ENCODE measurements around the gene CCDC126.
A peak's percentile ranks its signal among the peaks of the same experiment; 100 is the strongest.

CCDC126 gene

GRCh38 chr7:23645822-23646221, 48.6 kb downstream of the CCDC126 start:
- Mint-ChIP-seq H3K9me3 (peaks cover 7% of the 10 kb centered on the region), H3K4me1 (no peaks in the 10 kb centered on the region), H3K27ac (no peak overlapping the region), H3K4me3 (no peak overlapping the region), H3K36me3 (ENCODE audit: low read depth) (peaks cover 7% of the 10 kb centered on the region), H3K27me3 (ENCODE audit: low read depth, poor library complexity) (no peaks in the 10 kb centered on the region)
- DNase-seq, result no peak
- no peak for TF ChIP-seq CTCF (IDR thresholded peaks at IDR 0.05)

DNA sequence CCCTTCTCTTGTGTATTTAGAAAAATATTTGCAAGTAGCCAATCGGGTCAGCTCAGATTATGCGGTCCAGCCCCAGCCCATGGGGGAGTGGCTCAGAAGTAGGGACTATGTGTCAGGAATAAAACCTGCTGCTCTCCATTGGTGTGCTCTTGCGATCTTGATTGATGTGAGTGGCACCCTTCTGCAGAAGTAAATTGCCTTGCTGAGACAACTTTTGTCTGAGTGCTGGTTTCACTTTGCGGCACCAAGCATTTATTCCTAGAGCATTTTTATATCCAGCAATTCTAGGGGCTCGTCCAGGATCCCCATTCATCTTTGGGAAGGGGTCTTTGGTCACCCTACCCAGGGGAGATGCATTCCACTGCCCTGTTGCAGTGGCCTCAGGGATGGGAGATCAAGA, 56.8 kb downstream of the CCDC126 start:
- Mint-ChIP-seq H3K27me3 (ENCODE audit: low read depth, poor library complexity) (no peaks in the 10 kb centered on the region), H3K36me3 (ENCODE audit: low read depth) (peaks cover 6% of the 10 kb centered on the region), H3K4me1 (no peaks in the 10 kb centered on the region), H3K27ac (no peak overlapping the region), H3K9me3 (peaks cover 52% of the 10 kb centered on the region), H3K4me3 (no peak overlapping the region)
- no peak for DNase-seq
- no peak for TF ChIP-seq CTCF (IDR thresholded peaks at IDR 0.05)

- TF ChIP-seq CTCF (IDR thresholded peaks at IDR 0.05), result peak; percentile 18
- Mint-ChIP-seq H3K27me3 (ENCODE audit: low read depth, poor library complexity) (no peaks in the 10 kb centered on the region), H3K4me3 (no peak overlapping the region), H3K36me3 (ENCODE audit: low read depth) (peaks cover 6% of the 10 kb centered on the region), H3K27ac (no peak overlapping the region), H3K4me1 (no peaks in the 10 kb centered on the region), H3K9me3 (peaks cover 55% of the 10 kb centered on the region)
- peak; percentile 14 for DNase-seq
Observed at GRCh38 chr7:23654508-23654907, 57.3 kb downstream of the CCDC126 start.

GRCh38 chr7:23655433-23655832, 58.3 kb downstream of the CCDC126 start:
- no peak for TF ChIP-seq CTCF (IDR thresholded peaks at IDR 0.05)
- H3K9me3 Mint-ChIP-seq, result peaks cover 58% of the 10 kb centered on the region

GRCh38 chr7:23658831-23659427, 61.7 kb downstream of the CCDC126 start:
- peaks cover 2% of the 10 kb centered on the region for H3K36me3 Mint-ChIP-seq (ENCODE audit: low read depth)
- H3K4me1 Mint-ChIP-seq, result no peaks in the 10 kb centered on the region
- H3K27ac Mint-ChIP-seq, result no peak overlapping the region
- no peak for DNase-seq
- H3K9me3 Mint-ChIP-seq, result peaks cover 43% of the 10 kb centered on the region
- TF ChIP-seq CTCF (IDR thresholded peaks at IDR 0.05), result no peak
- no peak overlapping the region for H3K4me3 Mint-ChIP-seq
- H3K27me3 Mint-ChIP-seq (ENCODE audit: low read depth, poor library complexity), result peaks cover 6% of the 10 kb centered on the region

More at GRCh38 chr7:23655433-23655832, 58.3 kb downstream of the CCDC126 start:
- Mint-ChIP-seq H3K4me1 (no peaks in the 10 kb centered on the region), H3K4me3 (no peak overlapping the region), H3K27ac (no peak overlapping the region), H3K27me3 (ENCODE audit: low read depth, poor library complexity) (no peaks in the 10 kb centered on the region), H3K36me3 (ENCODE audit: low read depth) (peaks cover 6% of the 10 kb centered on the region)
- no peak for DNase-seq

DNA sequence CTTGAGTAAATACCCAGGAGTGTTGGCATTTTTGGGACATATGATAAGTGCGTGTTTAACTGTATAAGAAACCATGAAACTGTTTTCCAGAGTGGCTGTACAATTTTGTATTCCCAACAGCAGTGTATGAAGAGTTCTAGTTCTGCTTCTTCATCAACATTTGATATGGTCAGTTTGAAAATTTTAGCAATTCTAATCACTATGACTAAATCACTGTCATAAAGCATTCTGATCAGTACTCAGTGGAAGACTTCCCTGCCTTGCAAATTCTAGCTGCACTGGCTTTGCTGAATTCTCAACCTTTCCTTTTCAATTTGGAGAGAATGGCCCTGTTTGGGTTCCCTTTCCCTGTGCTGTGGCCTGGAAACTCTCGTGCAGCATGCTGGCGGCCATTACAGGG, 64.2 kb downstream of the CCDC126 start:
- no peak overlapping the region for H3K4me3 Mint-ChIP-seq
- TF ChIP-seq CTCF (IDR thresholded peaks at IDR 0.05), result no peak
- DNase-seq, result no peak
- peak overlapping the region; percentile 64 for H3K27ac Mint-ChIP-seq
- peaks cover 6% of the 10 kb centered on the region for H3K27me3 Mint-ChIP-seq (ENCODE audit: low read depth, poor library complexity)
- H3K9me3 Mint-ChIP-seq, result peaks cover 27% of the 10 kb centered on the region
- no peaks in the 10 kb centered on the region for H3K4me1 Mint-ChIP-seq
- no peaks in the 10 kb centered on the region for H3K36me3 Mint-ChIP-seq (ENCODE audit: low read depth)
